ENCODE data around the gene MRPL24. TPM values are rescaled to one million over a fixed set of nuclear protein-coding genes. Genes with fewer than 3 reads are reported as not detected.

MRPL24 gene
- total and polyA plus RNA-seq, 2 of the 13 experiments (the other 11 are each of a cell fraction or from before 2014, with no cell fraction given), result 38.1 to 42.9 TPM

GRCh38 chr1:156767101-156767878 is 26.4 kb upstream of the MRPL24 start, which contains the start of gene PRCC (continued):
- TF ChIP-seq ARID4A (CRISPR knock-in tag; IDR thresholded peaks at IDR 0.05; ENCODE audit: borderline replicate concordance) (peak; percentile 91), KLF15 (CRISPR knock-in tag; IDR thresholded peaks at IDR 0.05; ENCODE audit: borderline replicate concordance) (no peak; the same call in 1 of the 2 replicates), ZNF546 (CRISPR knock-in tag; conservative IDR thresholded peaks at IDR 0.05) (peak; percentile 71; the same call in 1 of the 2 replicates), ZSCAN31 (CRISPR knock-in tag; IDR thresholded peaks at IDR 0.05; ENCODE audit: low read depth) (peak; percentile 7; the same call in 1 of the 2 replicates), THRA (CRISPR knock-in tag; IDR thresholded peaks at IDR 0.05; ENCODE audit: borderline replicate concordance) (no peak; the same call in none of the 2 replicates), SALL2 (CRISPR knock-in tag; IDR thresholded peaks at IDR 0.05) (peak; percentile 58; the same call in 1 of the 2 replicates), RBM22 (optimal IDR thresholded peaks at IDR 0.05; ENCODE audit: low read length) (no peak), ZC3H4 (CRISPR knock-in tag; IDR thresholded peaks at IDR 0.05; ENCODE audit: borderline replicate concordance) (no peak), DRAP1 (CRISPR knock-in tag; IDR thresholded peaks at IDR 0.05) (peak; percentile 47), ZNF207 (IDR thresholded peaks at IDR 0.05; ENCODE audit: borderline replicate concordance) (no peak), RNF219 (CRISPR knock-in tag; IDR thresholded peaks at IDR 0.05) (no peak), RELA (CRISPR knock-in tag; IDR thresholded peaks at IDR 0.05) (no peak), NR2F1 (CRISPR knock-in tag; IDR thresholded peaks at IDR 0.05) (no peak), SMARCC2 (IDR thresholded peaks at IDR 0.05) (no peak), PITX1 (CRISPR knock-in tag; IDR thresholded peaks at IDR 0.05) (peak; percentile 57; the same call in 1 of the 2 replicates), FOXP4 (CRISPR knock-in tag; IDR thresholded peaks at IDR 0.05) (no peak; the same call in 1 of the 2 replicates), JARID2 (CRISPR knock-in tag; IDR thresholded peaks at IDR 0.05; ENCODE audit: insufficient replicate concordance) (peak; percentile 52), REPIN1 (CRISPR knock-in tag; IDR thresholded peaks at IDR 0.05; ENCODE audit: borderline replicate concordance, low read depth) (no peak; the same call in 1 of the 2 replicates)

All from HepG2 (cell line).